HepG2 (cell line): Measurements from ENCODE around the gene KLF11. TPM values are rescaled to one million over a fixed set of nuclear protein-coding genes. Genes with fewer than 3 reads are reported as not detected.
A peak's percentile ranks its signal among the peaks of the same experiment; 100 is the strongest.

Experiments used
- AGO2 ChIP-seq: fragments of 200-400 bp; formaldehyde crosslinking; optimal IDR thresholded peaks from 2 replicates; pipeline ENCODE3; 2017; ENCODE audit warnings: mild to moderate bottlenecking, low read depth, low read length, moderate library complexity
- DDIT3 ChIP-seq: sonication (generic); formaldehyde crosslinking; IDR thresholded peaks from 2 replicates; pipeline ENCODE4 v1.4.0; 2020; ENCODE audit warnings: mild to moderate bottlenecking, missing genetic modification reagents
- DNMT1 ChIP-seq: sonication (generic); formaldehyde crosslinking; IDR thresholded peaks from 2 replicates; pipeline ENCODE4 v1.5.1; 2020; ENCODE audit warnings: mild to moderate bottlenecking, missing genetic modification reagents
- E2F1 ChIP-seq: sonication (generic); formaldehyde crosslinking; IDR thresholded peaks from 2 replicates; pipeline ENCODE4 v1.5.0; 2020; ENCODE audit warnings: missing genetic modification reagents
- GLMP ChIP-seq: sonication (generic); formaldehyde crosslinking; IDR thresholded peaks from 2 replicates; pipeline ENCODE4 v1.9.0; 2021; ENCODE audit warnings: missing genetic modification reagents, mild to moderate bottlenecking, borderline replicate concordance
- HINFP ChIP-seq: sonication (generic); formaldehyde crosslinking; IDR thresholded peaks from 2 replicates; pipeline ENCODE4 v1.4.0; 2020; ENCODE audit warnings: low read depth, mild to moderate bottlenecking, missing genetic modification reagents
- KDM5B ChIP-seq: sonication (generic); formaldehyde crosslinking; IDR thresholded peaks from 2 replicates; pipeline ENCODE4 v1.4.0; 2020; ENCODE audit warnings: missing genetic modification reagents, mild to moderate bottlenecking, borderline replicate concordance
- POGZ ChIP-seq: sonication (generic); formaldehyde crosslinking; IDR thresholded peaks from 2 replicates; pipeline ENCODE4 v1.4.0; 2020; ENCODE audit warnings: mild to moderate bottlenecking, missing genetic modification reagents
- SNAPC5 ChIP-seq: sonication (generic); formaldehyde crosslinking; IDR thresholded peaks from 2 replicates; pipeline ENCODE4 v1.8.1; 2023; ENCODE audit warnings: mild to moderate bottlenecking, missing genetic modification reagents, borderline replicate concordance
- SP140L ChIP-seq: sonication (generic); formaldehyde crosslinking; IDR thresholded peaks from 2 replicates; pipeline ENCODE4 v1.4.0; 2020; ENCODE audit warnings: missing genetic modification reagents, borderline replicate concordance
- TBX2 ChIP-seq: sonication (generic); formaldehyde crosslinking; IDR thresholded peaks from 2 replicates; pipeline ENCODE4 v1.5.0; 2020; ENCODE audit warnings: missing genetic modification reagents, mild to moderate bottlenecking, borderline replicate concordance
- TFAP4 ChIP-seq: sonication (generic); IDR thresholded peaks from 2 replicates; pipeline ENCODE4 v1.6.1; 2016; ENCODE audit warnings: low read depth, borderline replicate concordance
- U2AF1 ChIP-seq: fragments of 200-400 bp; formaldehyde crosslinking; optimal IDR thresholded peaks from 2 replicates; pipeline ENCODE3; 2017; ENCODE audit warnings: mild to moderate bottlenecking, low read depth, low read length
- ZBTB3 ChIP-seq: sonication (generic); formaldehyde crosslinking; IDR thresholded peaks from 2 replicates; pipeline ENCODE4 v1.4.0; 2020; ENCODE audit warnings: low read depth, mild to moderate bottlenecking, moderate library complexity, missing genetic modification reagents, borderline replicate concordance
- ZKSCAN1 ChIP-seq: fragments of 150-350 bp; IDR thresholded peaks from 2 replicates; pipeline ENCODE4 v1.6.1; 2014; ENCODE audit warnings: low read length
- ZNF276 ChIP-seq: sonication (generic); formaldehyde crosslinking; IDR thresholded peaks from 2 replicates; pipeline ENCODE4 v1.4.0; 2020; ENCODE audit warnings: mild to moderate bottlenecking, low read depth, missing genetic modification reagents
- ZNF484 ChIP-seq: sonication (generic); formaldehyde crosslinking; IDR thresholded peaks from 2 replicates; pipeline ENCODE4 v1.5.1; 2020; ENCODE audit warnings: mild to moderate bottlenecking, low read depth, missing genetic modification reagents, borderline replicate concordance
- ZNF558 ChIP-seq: sonication (generic); formaldehyde crosslinking; IDR thresholded peaks from 2 replicates; pipeline ENCODE4 v1.9.0; 2022; ENCODE audit warnings: mild to moderate bottlenecking, missing genetic modification reagents, borderline replicate concordance
- ZNF615 ChIP-seq: sonication (generic); formaldehyde crosslinking; IDR thresholded peaks from 2 replicates; pipeline ENCODE4 v1.5.0; 2020; ENCODE audit warnings: mild to moderate bottlenecking, missing genetic modification reagents, borderline replicate concordance
- ZSCAN9 ChIP-seq: IDR thresholded peaks from 2 replicates; pipeline ENCODE4 v1.6.1; 2016; ENCODE audit warnings: borderline replicate concordance
- polyA plus RNA-seq, 8 experiments: library from polyadenylated mRNA; depleted of rRNA in 3 of 8; stranded (reverse) in 7 of 8; unstranded in 1 of 8; fragments of >200 nt; fragmentation: Illumina TruSeq in 4 of 8; extraction: Trizol in 4 of 8; gene quantifications; 2 replicates each; pipeline versions ENCODE4 v1.2.1 to v1.2.3, GENCODE V29; 2011 to 2016; ENCODE audit warnings: low read depth in 4 of 8, missing spikeins in 1 of 8, mixed read lengths in 1 of 8; ENCODE audit not compliant: insufficient read depth in 1 of 8
- total RNA-seq, 5 experiments: library from RNA; depleted of rRNA; stranded (reverse); fragments of >200 nt; fragmentation: Illumina TruSeq; extraction: Trizol; gene quantifications; 2 replicates each; pipeline ENCODE4 v1.2.3, GENCODE V29; 2016; ENCODE audit warnings: low read depth in 1 of 5

Gene KLF11
- total and polyA plus RNA-seq, 2 of the 13 experiments (the other 11 are each of a cell fraction or from before 2014, with no cell fraction given): 2.5 to 11.8 TPM

- peak; percentile 73 for TF ChIP-seq E2F1 (CRISPR knock-in tag)
- TF ChIP-seq ZNF276 (CRISPR knock-in tag): peak; percentile 98
- no peak for TF ChIP-seq TFAP4
- TF ChIP-seq ZBTB3 (CRISPR knock-in tag): no peak; the same call in 1 of the 2 replicates
- TF ChIP-seq KDM5B (CRISPR knock-in tag): peak; percentile 95
- TF ChIP-seq SNAPC5: peak; percentile 68; the same call in 1 of the 2 replicates
- TF ChIP-seq ZNF558 (CRISPR knock-in tag): peak; percentile 99; the same call in 1 of the 2 replicates
- no peak for TF ChIP-seq DNMT1
- no peak for TF ChIP-seq ZKSCAN1
- TF ChIP-seq ZNF484: no peak; the same call in 1 of the 2 replicates
- TF ChIP-seq ZSCAN9 (CRISPR knock-in tag): peak; percentile 98
- TF ChIP-seq SP140L (CRISPR knock-in tag): 0 out of 2 replicates have a peak, but pooled peaks have one; percentile 81
- TF ChIP-seq HINFP (CRISPR knock-in tag): peak; percentile 91
- TF ChIP-seq POGZ (CRISPR knock-in tag): no peak; the same call in 1 of the 2 replicates
- TF ChIP-seq TBX2 (CRISPR knock-in tag): peak; percentile 71
- TF ChIP-seq DDIT3 (CRISPR knock-in tag): no peak
- peak; percentile 93; the same call in 1 of the 2 replicates for TF ChIP-seq GLMP (CRISPR knock-in tag)
- no peak for TF ChIP-seq AGO2
- TF ChIP-seq ZNF615 (CRISPR knock-in tag): no peak
- TF ChIP-seq U2AF1: no peak
These were observed at the start of gene KLF11 (continued) for GRCh38 chr2:10043256-10043905.
